K562 (cell line): ENCODE measurements around the gene FBXO46. TPM values are rescaled to one million over a fixed set of nuclear protein-coding genes. Genes with fewer than 3 reads are reported as not detected.
A peak's percentile ranks its signal among the peaks of the same experiment; 100 is the strongest.

ENCODE experiments used
- BRF1 ChIP-seq: IDR thresholded peaks from 3 replicates; pipeline ENCODE4 v1.6.1; 2011; ENCODE audit warnings: borderline replicate concordance, mild to moderate bottlenecking; ENCODE audit not compliant: insufficient read length; ENCODE audit errors: extremely low read depth
- CCNT2 ChIP-seq: IDR thresholded peaks from 2 replicates; pipeline ENCODE4 v1.6.1; 2011; ENCODE audit warnings: borderline replicate concordance, low read depth, mild to moderate bottlenecking, moderate library complexity, mixed read lengths, low read length; ENCODE audit not compliant: insufficient read length; ENCODE audit errors: extremely low read depth
- E2F6 ChIP-seq, 2 experiments: IDR thresholded peaks; 2 replicates each; pipeline ENCODE4 v1.6.1; 2011; ENCODE audit warnings: borderline replicate concordance in 1 of 2, control low read depth in 1 of 2, low read depth in 1 of 2, low read length in 1 of 2, mild to moderate bottlenecking in 1 of 2, mixed read lengths in 1 of 2, moderate library complexity in 1 of 2; ENCODE audit not compliant: insufficient read depth in 1 of 2, insufficient read length in 1 of 2, poor library complexity in 1 of 2, severe bottlenecking in 1 of 2; ENCODE audit errors: extremely low read depth in 1 of 2
- ELK3 ChIP-seq: fragments of 450-650 bp; formaldehyde crosslinking; IDR thresholded peaks from 2 replicates; pipeline ENCODE4 v1.4.0; 2020; ENCODE audit warnings: mild to moderate bottlenecking
- ESRRA ChIP-seq: fragments of 450-650 bp; IDR thresholded peaks from 2 replicates; pipeline ENCODE4 v1.6.1; 2014; ENCODE audit warnings: low read depth, mild to moderate bottlenecking, moderate library complexity, borderline replicate concordance
- FOXM1 ChIP-seq, 2 experiments: fragments of 450-650 bp in 1 of 2; sonication (generic) in 1 of 2; formaldehyde crosslinking in 1 of 2; IDR thresholded peaks; 2 replicates each; pipeline versions ENCODE4 v1.6.1 to v1.9.0; 2017 to 2022; ENCODE audit warnings: low read depth in 2 of 2, mild to moderate bottlenecking in 2 of 2, missing genetic modification reagents in 1 of 2, moderate library complexity in 1 of 2
- GABPB1 ChIP-seq: sonication (generic); formaldehyde crosslinking; IDR thresholded peaks from 2 replicates; pipeline ENCODE4 v1.8.0; 2022; ENCODE audit warnings: mild to moderate bottlenecking, missing genetic modification reagents
- HLTF ChIP-seq: fragments of 450-650 bp; IDR thresholded peaks from 2 replicates; pipeline ENCODE4 v1.6.1; 2016
- MNT ChIP-seq, 2 experiments: fragments of 450-650 bp; conservative IDR thresholded peaks; 2 replicates each; pipeline ENCODE4 v1.6.1; 2017; ENCODE audit warnings: mild to moderate bottlenecking in 2 of 2, moderate library complexity in 2 of 2
- NR3C1 ChIP-seq: sonication (generic); formaldehyde crosslinking; IDR thresholded peaks from 2 replicates; pipeline ENCODE4 v1.8.1; 2022; ENCODE audit warnings: missing genetic modification reagents
- POLR3G ChIP-seq: IDR thresholded peaks from 2 replicates; pipeline ENCODE4 v1.6.1; 2011; ENCODE audit not compliant: insufficient read length, insufficient replicate concordance; ENCODE audit errors: extremely low read depth
- PPARD ChIP-seq: fragments of 250-450 bp; sonication (Bioruptor Pico); IDR thresholded peaks from 2 replicates; pipeline ENCODE4 v1.8.0; 2022; ENCODE audit warnings: inconsistent platforms, mild to moderate bottlenecking, moderate library complexity
- RBM22 ChIP-seq: fragments of 200-400 bp; formaldehyde crosslinking; IDR thresholded peaks from 2 replicates; pipeline ENCODE4 v1.6.1; 2018; ENCODE audit warnings: low read length, low read depth; ENCODE audit not compliant: poor library complexity, severe bottlenecking
- TBL1XR1 ChIP-seq, 2 experiments: IDR thresholded peaks; 2 replicates each; pipeline ENCODE4 v1.6.1; 2012; ENCODE audit warnings: improper control_type of control experiment in 2 of 2, low read length in 2 of 2, mild to moderate bottlenecking in 1 of 2
- ZBTB26 ChIP-seq: fragments of 450-650 bp; formaldehyde crosslinking; IDR thresholded peaks from 2 replicates; pipeline ENCODE4 v1.4.0; 2022; ENCODE audit warnings: missing genetic modification characterization
- ZC3H11A ChIP-seq: IDR thresholded peaks from 2 replicates; pipeline ENCODE4 v1.6.1; 2012; ENCODE audit warnings: low read depth, low read length, improper control_type of control experiment
- ZNF143 ChIP-seq: sonication (generic); formaldehyde crosslinking; IDR thresholded peaks from 2 replicates; pipeline ENCODE4 v1.9.0; 2022; ENCODE audit warnings: mild to moderate bottlenecking, missing genetic modification reagents
- ZNF444 ChIP-seq: fragments of 250-450 bp; sonication (Bioruptor Pico); IDR thresholded peaks from 2 replicates; pipeline ENCODE4 v1.4.0; 2020; ENCODE audit warnings: mild to moderate bottlenecking, moderate library complexity
- ZNF766 ChIP-seq: fragments of 200-800 bp; sonication (Bioruptor generic); conservative IDR thresholded peaks from 2 replicates; pipeline ENCODE4 v1.6.1; 2016; ENCODE audit warnings: missing genetic modification characterization, missing compliant biosample characterization
- ZNF780A ChIP-seq: fragments of 250-450 bp; sonication (Bioruptor Pico); IDR thresholded peaks from 2 replicates; pipeline ENCODE4 v1.5.0; 2021; ENCODE audit warnings: mild to moderate bottlenecking
- polyA plus RNA-seq, 8 experiments: library from polyadenylated mRNA; depleted of rRNA in 4 of 8; stranded (reverse) in 5 of 8; unstranded in 3 of 8; fragments of >200 nt; fragmentation: Nextera tagmentation in 2 of 8; fragmentation: Illumina TruSeq in 1 of 8; extraction: Ambion mirVana in 2 of 8; extraction: Trizol in 1 of 8; gene quantifications; 2 replicates each; pipeline versions ENCODE4 v1.2.1 to v1.2.3, GENCODE V29; 2011 to 2014; ENCODE audit warnings: inconsistent platforms in 1 of 8, missing spikeins in 1 of 8
- total RNA-seq, 7 experiments: library from RNA; depleted of rRNA in 6 of 7; stranded (reverse); fragments of >200 nt in 6 of 7; fragmentation: Illumina TruSeq in 2 of 7; extraction: Trizol in 2 of 7; gene quantifications; 2 replicates each; pipeline versions ENCODE4 v1.2.1 to v1.2.3, GENCODE V29; 2011 to 2021; ENCODE audit warnings: low replicate concordance in 1 of 7

The FBXO46 gene
- total and polyA plus RNA-seq, 9 of the 15 experiments (the other 6 are each of a cell fraction or from before 2014, with no cell fraction given): 1.5 to 36.1 (median 7.3) TPM

- TF ChIP-seq ZBTB26 (CRISPR knock-in tag) (no peak), FOXM1 (IDR thresholded peaks at IDR 0.05; ENCODE audit: low read depth) (no peak), FOXM1 (CRISPR knock-in tag; IDR thresholded peaks at IDR 0.05; ENCODE audit: low read depth) (no peak), TBL1XR1 (IDR thresholded peaks at IDR 0.05; ENCODE audit: low read length in 2 of 2) (no peak), POLR3G (no peak), ZNF444 (no peak), ESRRA (peak; percentile 93), RBM22 (no peak), NR3C1 (CRISPR knock-in tag) (no peak), HLTF (peak; percentile 51; the same call in 1 of the 2 replicates), ELK3 (CRISPR knock-in tag) (no peak), ZC3H11A (no peak), MNT (conservative IDR thresholded peaks at IDR 0.05) (peak; percentile 61 to 75; a peak in 3 of 4 replicates), ZNF766 (CRISPR knock-in tag) (peak; percentile 69), BRF1 (no peak), GABPB1 (CRISPR knock-in tag) (no peak), E2F6 (IDR thresholded peaks at IDR 0.05; ENCODE audit: borderline replicate concordance in 1 of 2, extremely low read depth in 1 of 2, insufficient read depth in 1 of 2, insufficient read length in 1 of 2, low read depth in 1 of 2, low read length in 1 of 2, poor library complexity in 1 of 2, severe bottlenecking in 1 of 2) (peak in 1 of 2 experiments; percentile 56), CCNT2 (no peak), ZNF143 (CRISPR knock-in tag) (no peak), ZNF780A (no peak), PPARD (no peak)
Observed at GRCh38 chr19:45739498-45740439, 9.1 kb upstream of the FBXO46 start (continued).
